OCI-LY3 (cell line): Measurements from ENCODE around the gene VOPP1.

ENCODE experiments used
- EZH2phosphoT487 ChIP-seq: fragments of 200-600 bp; shearing (Covaris generic); IDR thresholded peaks from 2 replicates; pipeline ENCODE4 v1.6.1; 2018; ENCODE audit warnings: antibody characterized with exemption, mixed run types, low read depth
- TF ChIP-seq, protein P1 (sequence below): fragments of 200-600, 300-600 bp; sonication (generic); IDR thresholded peaks from 2 replicates; pipeline ENCODE4 v1.5.1; 2014; ENCODE audit warnings: antibody characterized with exemption, low read length, low read depth

DNA sequence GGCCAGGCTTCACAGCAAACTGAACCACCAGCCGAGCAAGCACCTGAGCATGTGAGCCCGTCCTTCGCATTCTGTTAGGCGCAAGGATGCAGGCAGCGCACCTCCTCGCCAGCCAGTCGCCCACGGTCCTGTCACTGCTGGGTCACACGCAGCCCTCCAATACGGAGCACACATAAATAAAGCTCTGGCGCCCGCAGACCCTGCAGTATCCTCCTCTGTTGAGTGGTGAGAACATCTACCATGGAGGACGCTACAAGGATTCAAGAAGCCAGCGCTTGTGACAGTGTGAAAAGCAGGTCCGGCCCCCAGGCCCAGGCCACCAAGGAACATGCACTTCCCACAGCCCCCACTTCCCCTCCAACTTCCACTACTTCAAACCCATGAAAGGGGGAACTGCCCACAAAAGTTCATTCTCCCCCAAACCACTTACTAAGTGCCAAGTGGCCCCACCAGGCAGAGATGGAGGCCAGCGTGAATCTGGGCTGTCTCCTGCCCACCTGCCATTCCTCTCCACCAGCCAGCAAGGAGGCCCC is 34.8 kb downstream of the VOPP1 start:
- TF ChIP-seq, protein P1, sequence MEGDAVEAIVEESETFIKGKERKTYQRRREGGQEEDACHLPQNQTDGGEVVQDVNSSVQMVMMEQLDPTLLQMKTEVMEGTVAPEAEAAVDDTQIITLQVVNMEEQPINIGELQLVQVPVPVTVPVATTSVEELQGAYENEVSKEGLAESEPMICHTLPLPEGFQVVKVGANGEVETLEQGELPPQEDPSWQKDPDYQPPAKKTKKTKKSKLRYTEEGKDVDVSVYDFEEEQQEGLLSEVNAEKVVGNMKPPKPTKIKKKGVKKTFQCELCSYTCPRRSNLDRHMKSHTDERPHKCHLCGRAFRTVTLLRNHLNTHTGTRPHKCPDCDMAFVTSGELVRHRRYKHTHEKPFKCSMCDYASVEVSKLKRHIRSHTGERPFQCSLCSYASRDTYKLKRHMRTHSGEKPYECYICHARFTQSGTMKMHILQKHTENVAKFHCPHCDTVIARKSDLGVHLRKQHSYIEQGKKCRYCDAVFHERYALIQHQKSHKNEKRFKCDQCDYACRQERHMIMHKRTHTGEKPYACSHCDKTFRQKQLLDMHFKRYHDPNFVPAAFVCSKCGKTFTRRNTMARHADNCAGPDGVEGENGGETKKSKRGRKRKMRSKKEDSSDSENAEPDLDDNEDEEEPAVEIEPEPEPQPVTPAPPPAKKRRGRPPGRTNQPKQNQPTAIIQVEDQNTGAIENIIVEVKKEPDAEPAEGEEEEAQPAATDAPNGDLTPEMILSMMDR = no peak
- no peak for TF ChIP-seq EZH2phosphoT487
